Measurements from ENCODE around the gene CCDC88C. TPM values are rescaled to one million over a fixed set of nuclear protein-coding genes. Genes with fewer than 3 reads are reported as not detected.

Gene CCDC88C
- total RNA-seq, 1 experiment from 2014 or later, result 21.3 TPM

DNA sequence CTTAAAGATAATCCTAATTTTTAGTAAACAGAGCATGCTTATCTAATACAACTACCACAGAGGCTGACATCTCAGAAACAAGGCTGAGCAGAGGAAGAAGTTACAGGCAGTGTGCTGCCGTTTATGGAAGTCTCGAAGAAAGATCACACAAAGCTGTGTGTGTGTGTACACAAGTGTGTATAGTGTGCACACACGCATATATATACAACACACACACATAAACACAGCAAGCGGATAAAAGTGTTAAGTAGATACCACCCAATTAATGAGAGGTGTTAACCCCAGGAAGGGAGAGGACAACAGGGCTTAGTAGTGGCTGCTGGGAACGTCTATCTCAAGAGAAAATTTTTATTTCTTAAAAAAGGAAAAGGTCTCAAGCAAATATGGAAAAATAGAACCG, 15.3 kb downstream of the CCDC88C start:
- in situ Hi-C loops (cut with HindIII; ENCODE audit: low pct_unique_long_range_greater_than_20kb, low sequenced_read_pairs), result no loop called here
- POLR2A ChIA-PET, result interaction anchor here (0.6 kb wide), 1 partner anchor 45 kb away, joined by 5 read pairs; no protein-coding TSS in a partner anchor
- H3K9me3 ChIP-seq (ENCODE audit: control insufficient read depth, insufficient read depth, low read depth, low read length), result no peaks in the 10 kb centered on the region
- no TSS peak for BruUV-seq (replicated peaks)
- no peaks in the 10 kb centered on the region for H3K27me3 ChIP-seq (ENCODE audit: control insufficient read depth, insufficient read depth, low read length)
- H3K27ac ChIP-seq (ENCODE audit: low read length), result no peak overlapping the region
- DNase-seq (ENCODE audit: low read depth, low spot score), result no peak
- no peak for ATAC-seq
- no peak overlapping the region for H3K4me3 ChIP-seq (ENCODE audit: low read depth in 2 of 2, low read length in 2 of 2)
- peaks cover 21% of the 10 kb centered on the region for H3K4me1 ChIP-seq (ENCODE audit: control insufficient read depth, insufficient read depth, low read length)
- TF ChIP-seq, protein P1, sequence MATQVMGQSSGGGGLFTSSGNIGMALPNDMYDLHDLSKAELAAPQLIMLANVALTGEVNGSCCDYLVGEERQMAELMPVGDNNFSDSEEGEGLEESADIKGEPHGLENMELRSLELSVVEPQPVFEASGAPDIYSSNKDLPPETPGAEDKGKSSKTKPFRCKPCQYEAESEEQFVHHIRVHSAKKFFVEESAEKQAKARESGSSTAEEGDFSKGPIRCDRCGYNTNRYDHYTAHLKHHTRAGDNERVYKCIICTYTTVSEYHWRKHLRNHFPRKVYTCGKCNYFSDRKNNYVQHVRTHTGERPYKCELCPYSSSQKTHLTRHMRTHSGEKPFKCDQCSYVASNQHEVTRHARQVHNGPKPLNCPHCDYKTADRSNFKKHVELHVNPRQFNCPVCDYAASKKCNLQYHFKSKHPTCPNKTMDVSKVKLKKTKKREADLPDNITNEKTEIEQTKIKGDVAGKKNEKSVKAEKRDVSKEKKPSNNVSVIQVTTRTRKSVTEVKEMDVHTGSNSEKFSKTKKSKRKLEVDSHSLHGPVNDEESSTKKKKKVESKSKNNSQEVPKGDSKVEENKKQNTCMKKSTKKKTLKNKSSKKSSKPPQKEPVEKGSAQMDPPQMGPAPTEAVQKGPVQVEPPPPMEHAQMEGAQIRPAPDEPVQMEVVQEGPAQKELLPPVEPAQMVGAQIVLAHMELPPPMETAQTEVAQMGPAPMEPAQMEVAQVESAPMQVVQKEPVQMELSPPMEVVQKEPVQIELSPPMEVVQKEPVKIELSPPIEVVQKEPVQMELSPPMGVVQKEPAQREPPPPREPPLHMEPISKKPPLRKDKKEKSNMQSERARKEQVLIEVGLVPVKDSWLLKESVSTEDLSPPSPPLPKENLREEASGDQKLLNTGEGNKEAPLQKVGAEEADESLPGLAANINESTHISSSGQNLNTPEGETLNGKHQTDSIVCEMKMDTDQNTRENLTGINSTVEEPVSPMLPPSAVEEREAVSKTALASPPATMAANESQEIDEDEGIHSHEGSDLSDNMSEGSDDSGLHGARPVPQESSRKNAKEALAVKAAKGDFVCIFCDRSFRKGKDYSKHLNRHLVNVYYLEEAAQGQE (IDR thresholded peaks at IDR 0.05; ENCODE audit: insufficient read depth in 1 of 2, low read depth in 2 of 2, low read length in 1 of 2), result no peak
- TF ChIP-seq SIN3A (IDR thresholded peaks at IDR 0.05; ENCODE audit: borderline replicate concordance, insufficient read depth, low read depth, low read length), result no peak
- no peak for TF ChIP-seq CTCF (IDR thresholded peaks at IDR 0.05)
- TF ChIP-seq TCF7L2 (IDR thresholded peaks at IDR 0.05; ENCODE audit: low read depth, low read length), result no peak
- TF ChIP-seq POLR2AphosphoS5 (IDR thresholded peaks at IDR 0.05; ENCODE audit: low read depth, low read length), result no peak
- intact Hi-C loops (cut with micrococcal nuclease; ENCODE audit: unreplicated experiment), result no loop called here
- no peaks in the 10 kb centered on the region for H3K36me3 ChIP-seq (ENCODE audit: control insufficient read depth, insufficient read depth, low read length)
- CTCF ChIA-PET, result no interaction called here

DNA sequence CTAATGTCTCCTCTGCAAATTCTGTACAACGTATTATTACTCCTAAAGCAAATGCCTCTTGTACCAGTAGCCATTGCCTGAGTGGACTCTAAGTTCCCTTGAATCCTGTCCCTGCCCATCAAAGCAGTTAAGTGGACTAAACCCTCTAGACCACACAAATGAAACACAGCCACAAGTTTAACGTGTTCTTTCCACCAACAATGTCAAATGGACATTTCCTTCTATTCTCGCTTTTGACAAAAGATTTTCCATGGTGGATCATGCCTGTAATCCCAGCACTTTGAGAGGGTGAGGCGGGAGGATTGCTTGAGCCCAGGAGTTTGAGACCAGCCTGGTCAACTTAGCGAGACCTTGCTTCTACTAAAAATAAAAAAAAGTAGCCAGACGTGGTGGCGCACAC, 15.9 kb downstream of the CCDC88C start:
- Histone ChIP-seq H3K27ac (ENCODE audit: low read length) (no peak overlapping the region), H3K27me3 (ENCODE audit: control insufficient read depth, insufficient read depth, low read length) (no peaks in the 10 kb centered on the region), H3K36me3 (ENCODE audit: control insufficient read depth, insufficient read depth, low read length) (no peaks in the 10 kb centered on the region), H3K9me3 (ENCODE audit: control insufficient read depth, insufficient read depth, low read depth, low read length) (no peaks in the 10 kb centered on the region), H3K4me3 (ENCODE audit: low read depth in 2 of 2, low read length in 2 of 2) (no peak overlapping the region), H3K4me1 (ENCODE audit: control insufficient read depth, insufficient read depth, low read length) (peaks cover 21% of the 10 kb centered on the region)
- ATAC-seq, result no peak
- no TSS peak for BruUV-seq (replicated peaks)
- POLR2A ChIA-PET, result interaction anchor here (0.6 kb wide), 1 partner anchor 45 kb away, joined by 5 read pairs; no protein-coding TSS in a partner anchor
- TF ChIP-seq TCF7L2 (IDR thresholded peaks at IDR 0.05; ENCODE audit: low read depth, low read length) (no peak), SIN3A (IDR thresholded peaks at IDR 0.05; ENCODE audit: borderline replicate concordance, insufficient read depth, low read depth, low read length) (no peak), POLR2AphosphoS5 (IDR thresholded peaks at IDR 0.05; ENCODE audit: low read depth, low read length) (no peak), CTCF (IDR thresholded peaks at IDR 0.05) (no peak)
- TF ChIP-seq, protein P1 (IDR thresholded peaks at IDR 0.05; ENCODE audit: insufficient read depth in 1 of 2, low read depth in 2 of 2, low read length in 1 of 2), result no peak
- no peak for DNase-seq (ENCODE audit: low read depth, low spot score)
- CTCF ChIA-PET, result no interaction called here
- in situ Hi-C loops (cut with HindIII; ENCODE audit: low pct_unique_long_range_greater_than_20kb, low sequenced_read_pairs) (no loop called here), intact Hi-C loops (cut with micrococcal nuclease; ENCODE audit: unreplicated experiment) (no loop called here)
